Panc1 (cell line): ENCODE results near the gene LGI2.

Experiments
- CTCF ChIP-seq: fragments of 450-650 bp; IDR thresholded peaks from 2 replicates; pipeline ENCODE4 v1.5.1; 2017; ENCODE audit warnings: mild to moderate bottlenecking
- POLR2AphosphoS5 ChIP-seq: IDR thresholded peaks from 2 replicates; pipeline ENCODE4 v1.6.1; 2012; ENCODE audit warnings: mild to moderate bottlenecking, low read depth, low read length, moderate library complexity
- TCF7L2 ChIP-seq: IDR thresholded peaks from 2 replicates; pipeline ENCODE4 v1.6.1; 2011; ENCODE audit warnings: mild to moderate bottlenecking, low read depth, low read length, inconsistent platforms
- TF ChIP-seq, protein P1 (sequence below), 2 experiments: IDR thresholded peaks; 2 replicates each; pipeline ENCODE4 v1.6.1; 2011 to 2012; ENCODE audit warnings: low read depth in 2 of 2, control low read depth in 1 of 2, low read length in 1 of 2, mild to moderate bottlenecking in 1 of 2, moderate library complexity in 1 of 2; ENCODE audit not compliant: insufficient read depth in 1 of 2

DNA sequence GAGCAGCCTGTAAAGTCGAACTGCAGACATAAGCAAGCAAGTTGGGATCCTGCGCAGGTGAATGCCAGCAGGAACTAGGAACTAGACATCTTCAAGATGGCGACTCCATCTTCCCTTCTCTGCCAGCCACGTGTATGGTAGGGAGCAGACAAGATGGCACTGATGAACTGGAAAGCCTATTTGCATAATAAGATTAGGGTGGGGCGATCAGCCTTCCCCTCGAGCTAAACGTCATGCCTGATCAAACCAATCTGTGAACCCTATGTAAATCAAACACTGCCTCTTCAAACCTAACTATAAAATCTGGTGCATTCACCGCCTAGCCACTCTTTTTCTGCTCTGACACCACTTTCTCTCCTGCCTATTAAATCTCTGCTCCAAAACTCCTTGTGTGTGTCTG lies 28.1 kb upstream of the LGI2 start:
- TF ChIP-seq POLR2AphosphoS5 (no peak), CTCF (no peak), TCF7L2 (no peak)
- TF ChIP-seq, protein P1, sequence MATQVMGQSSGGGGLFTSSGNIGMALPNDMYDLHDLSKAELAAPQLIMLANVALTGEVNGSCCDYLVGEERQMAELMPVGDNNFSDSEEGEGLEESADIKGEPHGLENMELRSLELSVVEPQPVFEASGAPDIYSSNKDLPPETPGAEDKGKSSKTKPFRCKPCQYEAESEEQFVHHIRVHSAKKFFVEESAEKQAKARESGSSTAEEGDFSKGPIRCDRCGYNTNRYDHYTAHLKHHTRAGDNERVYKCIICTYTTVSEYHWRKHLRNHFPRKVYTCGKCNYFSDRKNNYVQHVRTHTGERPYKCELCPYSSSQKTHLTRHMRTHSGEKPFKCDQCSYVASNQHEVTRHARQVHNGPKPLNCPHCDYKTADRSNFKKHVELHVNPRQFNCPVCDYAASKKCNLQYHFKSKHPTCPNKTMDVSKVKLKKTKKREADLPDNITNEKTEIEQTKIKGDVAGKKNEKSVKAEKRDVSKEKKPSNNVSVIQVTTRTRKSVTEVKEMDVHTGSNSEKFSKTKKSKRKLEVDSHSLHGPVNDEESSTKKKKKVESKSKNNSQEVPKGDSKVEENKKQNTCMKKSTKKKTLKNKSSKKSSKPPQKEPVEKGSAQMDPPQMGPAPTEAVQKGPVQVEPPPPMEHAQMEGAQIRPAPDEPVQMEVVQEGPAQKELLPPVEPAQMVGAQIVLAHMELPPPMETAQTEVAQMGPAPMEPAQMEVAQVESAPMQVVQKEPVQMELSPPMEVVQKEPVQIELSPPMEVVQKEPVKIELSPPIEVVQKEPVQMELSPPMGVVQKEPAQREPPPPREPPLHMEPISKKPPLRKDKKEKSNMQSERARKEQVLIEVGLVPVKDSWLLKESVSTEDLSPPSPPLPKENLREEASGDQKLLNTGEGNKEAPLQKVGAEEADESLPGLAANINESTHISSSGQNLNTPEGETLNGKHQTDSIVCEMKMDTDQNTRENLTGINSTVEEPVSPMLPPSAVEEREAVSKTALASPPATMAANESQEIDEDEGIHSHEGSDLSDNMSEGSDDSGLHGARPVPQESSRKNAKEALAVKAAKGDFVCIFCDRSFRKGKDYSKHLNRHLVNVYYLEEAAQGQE (IDR thresholded peaks at IDR 0.05; ENCODE audit: insufficient read depth in 1 of 2, low read depth in 2 of 2, low read length in 1 of 2): no peak
